Inflammatory macrophage treated with lipopolysaccharide for 4 hours (primary cell): ENCODE data around the gene PIP4K2B.

Experiments
- DNase-seq: peaks from one replicate; pipeline ENCODE4 v3.0.0-alpha.2; 2020

Gene PIP4K2B

GRCh38 chr17:38743556-38744171, 55.7 kb downstream of the PIP4K2B start:
- DNase-seq = no peak

DNA sequence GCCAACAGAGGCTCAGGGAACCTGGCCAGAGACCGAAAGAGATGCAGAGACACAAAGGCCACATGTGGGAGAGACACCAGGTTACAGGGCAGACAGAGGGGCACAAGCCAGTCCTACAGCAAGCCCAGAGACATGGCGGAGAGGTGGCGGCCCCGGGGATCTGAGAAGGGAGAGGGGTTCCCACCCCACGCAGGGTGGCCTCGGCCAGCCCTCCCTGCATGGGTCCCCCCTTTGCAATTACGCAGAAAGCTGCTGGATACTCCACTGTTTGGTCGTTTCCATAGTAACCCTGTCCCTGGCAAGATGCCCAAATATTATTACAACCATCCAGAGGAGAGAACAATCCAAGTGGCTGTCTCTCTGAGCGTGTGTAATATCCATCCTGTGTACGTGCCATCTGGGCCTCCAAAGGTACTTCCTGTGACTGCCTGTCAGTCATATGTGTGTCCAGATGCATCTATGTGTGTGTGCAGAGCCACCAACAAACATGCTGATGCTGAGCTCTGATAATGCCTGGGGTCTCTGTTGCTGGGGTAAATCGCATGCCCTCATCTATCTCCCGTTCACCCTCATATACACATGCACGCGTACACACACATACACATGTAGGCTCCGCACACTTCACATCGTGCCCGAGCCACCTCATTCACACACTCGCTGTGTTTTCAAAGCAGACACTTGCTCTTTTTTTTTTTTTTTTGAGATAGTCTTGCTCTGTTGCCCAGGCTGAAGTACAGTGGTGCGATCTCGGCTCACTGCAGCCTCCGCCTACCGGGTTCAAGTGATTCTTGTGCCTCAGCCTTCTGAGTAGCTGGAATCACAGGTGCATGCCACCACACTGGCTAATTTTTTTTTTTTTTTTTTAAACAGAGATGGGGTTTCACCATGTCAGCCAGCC, 56.7 kb downstream of the PIP4K2B start:
- DNase-seq = no peak

DNA sequence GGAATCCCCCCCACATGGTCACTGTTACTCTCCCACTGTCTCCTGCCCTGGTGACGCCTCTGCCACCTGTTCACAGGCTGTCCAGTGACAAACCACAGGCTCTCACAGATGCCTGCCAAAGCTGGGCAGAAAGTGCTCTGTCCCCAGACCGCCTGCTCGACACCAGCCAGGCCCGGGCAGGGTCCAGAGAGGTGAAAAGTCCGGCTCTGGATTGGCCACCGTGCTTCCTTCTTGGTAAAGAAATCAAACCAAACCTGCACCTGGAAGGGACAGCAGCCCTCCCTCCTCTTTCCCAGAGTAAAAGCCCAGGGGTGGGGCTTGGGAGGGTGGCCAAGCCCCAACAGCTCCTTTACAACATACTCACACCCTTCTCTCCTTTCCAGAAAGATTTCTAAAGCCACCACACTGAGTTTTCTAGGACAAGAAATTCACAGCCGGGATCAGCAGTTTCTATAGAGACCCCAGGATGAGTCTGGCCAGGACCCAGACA, 57.4 kb downstream of the PIP4K2B start:
- no peak for DNase-seq

- no peak for DNase-seq
Observed at GRCh38 chr17:38741461-38741860, 57.9 kb downstream of the PIP4K2B start.

DNA sequence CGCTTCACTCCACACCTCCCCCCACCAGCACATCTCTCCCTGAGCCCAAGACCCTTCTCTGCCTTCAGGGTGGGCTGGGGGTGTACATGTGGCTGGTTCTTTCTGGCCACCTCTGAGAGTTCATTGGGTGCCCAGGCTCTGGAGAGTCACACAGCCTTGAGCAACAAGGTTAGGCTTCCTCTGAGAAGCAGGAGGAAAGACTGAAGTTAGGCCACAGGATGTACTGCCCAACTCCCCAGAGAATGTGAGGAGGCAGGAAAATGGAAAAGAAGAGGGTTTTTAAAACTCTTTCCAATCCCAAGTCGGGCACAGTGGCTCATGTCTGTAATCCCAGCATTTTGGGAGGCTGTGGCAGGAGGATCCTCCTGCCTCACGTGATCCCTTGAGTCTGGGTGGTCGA, 58.5 kb downstream of the PIP4K2B start:
- no peak for DNase-seq

DNA sequence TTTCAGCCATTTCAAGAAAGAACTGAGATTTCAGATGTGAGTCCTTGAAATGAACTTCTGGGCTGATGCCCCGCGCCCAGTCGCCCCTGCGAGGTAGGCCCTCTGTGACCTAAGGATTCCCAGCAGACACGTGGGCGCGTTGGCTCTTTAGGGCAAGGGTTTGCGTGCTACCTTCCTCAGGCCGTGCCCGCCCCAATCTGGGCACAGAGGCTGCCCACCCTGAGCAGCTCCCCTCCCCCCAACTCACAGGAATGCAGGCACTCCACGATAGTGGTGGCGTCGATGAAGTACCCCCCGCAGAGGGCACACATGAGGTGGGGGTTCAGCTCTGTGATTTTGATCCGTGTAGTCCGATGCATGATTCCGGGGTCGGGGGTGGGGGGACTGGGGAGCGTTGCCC, 59.3 kb downstream of the PIP4K2B start:
- DNase-seq = no peak

- DNase-seq = no peak
Observed at GRCh38 chr17:38739305-38739704, 60.1 kb downstream of the PIP4K2B start.

DNA sequence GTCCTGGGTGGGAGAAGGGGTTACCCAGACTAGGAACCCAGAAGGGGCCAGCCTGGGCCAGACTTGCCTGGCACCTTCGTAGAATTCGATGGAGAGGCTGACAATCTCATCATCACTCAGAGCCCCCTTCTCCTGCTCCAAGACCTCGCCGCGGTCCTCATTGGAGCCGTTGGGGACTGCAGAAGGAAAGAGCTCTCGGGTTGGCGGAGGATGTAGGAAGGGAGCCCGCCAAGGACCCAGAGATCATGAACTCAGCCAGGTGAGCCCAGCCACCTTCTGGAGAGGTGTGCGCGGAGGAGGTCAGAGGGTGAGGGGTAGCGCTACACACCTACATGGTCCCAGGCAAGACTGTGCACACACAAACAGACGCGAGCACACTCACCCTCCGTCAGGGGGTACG, 60.7 kb downstream of the PIP4K2B start:
- no peak for DNase-seq

DNA sequence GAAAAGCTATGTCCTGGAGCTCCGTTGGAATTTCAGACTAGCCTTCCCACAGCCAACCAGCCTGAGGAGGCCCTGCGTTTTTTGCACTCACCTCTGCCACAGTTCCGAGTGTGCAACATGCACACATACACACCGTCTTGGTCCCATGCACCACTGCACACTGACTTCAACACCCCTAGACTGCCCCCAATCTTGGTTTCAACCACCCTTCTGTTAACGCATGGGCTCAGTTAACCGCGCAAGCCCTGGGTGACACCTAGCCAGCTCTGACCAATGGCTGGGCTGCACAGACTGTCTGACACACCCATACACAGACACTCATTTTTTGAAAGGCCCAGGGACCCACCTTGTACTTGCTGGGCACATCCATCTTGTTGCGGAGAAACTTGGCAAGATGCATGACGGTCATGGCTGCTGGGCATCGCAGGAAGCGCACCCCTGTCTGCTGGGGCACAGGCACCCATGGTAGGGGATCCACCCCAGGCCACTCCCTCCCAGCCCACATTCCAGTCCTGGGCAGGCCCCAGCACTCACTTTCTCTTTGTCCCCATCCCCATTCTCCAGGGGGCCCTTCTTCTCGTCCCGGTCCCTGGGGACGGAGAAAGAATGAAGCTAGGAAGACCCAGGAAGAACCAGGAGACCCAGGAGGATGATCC, 61.2 kb downstream of the PIP4K2B start:
- DNase-seq = no peak

GRCh38 chr17:38735161-38735997, 64.0 kb downstream of the PIP4K2B start:
- DNase-seq = peak; percentile 45

- DNase-seq = no peak
Observed at GRCh38 chr17:38733982-38734973, 65.1 kb downstream of the PIP4K2B start.

DNA sequence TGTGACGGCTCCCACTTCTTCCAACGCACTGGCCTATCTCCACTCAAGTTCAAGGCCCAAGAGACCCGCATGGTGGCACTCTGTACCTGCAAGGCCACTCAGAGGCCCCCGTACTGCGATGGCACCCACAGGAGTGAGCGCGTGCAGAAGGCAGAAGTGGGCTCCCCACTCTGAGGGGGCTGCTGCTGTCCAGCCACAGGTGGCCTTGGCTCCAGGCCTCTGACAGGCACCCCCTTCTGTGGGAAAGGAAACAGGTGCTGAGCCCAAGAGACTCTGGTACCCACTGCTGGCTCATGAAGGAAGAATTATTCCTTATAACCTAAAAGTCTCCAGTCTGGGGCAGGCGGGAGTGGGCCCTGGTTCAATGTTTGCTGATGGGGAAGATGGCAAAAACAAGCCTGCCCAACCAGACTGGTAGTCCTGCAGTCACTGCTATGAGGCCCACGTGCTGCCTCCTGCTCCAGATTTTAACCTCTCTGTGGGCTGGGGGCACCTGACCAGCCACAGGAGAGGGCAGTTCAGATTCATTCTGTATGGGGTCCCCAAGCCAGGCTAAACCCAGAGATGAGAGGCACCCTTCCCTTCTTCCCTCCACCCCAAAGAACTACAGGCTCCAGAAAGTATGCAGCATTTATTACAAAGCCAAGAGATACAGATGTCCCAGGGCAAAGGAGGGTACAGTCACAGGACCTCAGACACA, 65.9 kb downstream of the PIP4K2B start:
- DNase-seq = no peak

- no peak for DNase-seq
Observed at GRCh38 chr17:38732376-38733281, 66.7 kb downstream of the PIP4K2B start.

- DNase-seq = peak; percentile 25
Observed at GRCh38 chr17:38731526-38732294, 67.6 kb downstream of the PIP4K2B start.

- DNase-seq = no peak
Observed at GRCh38 chr17:38730526-38731379, 68.6 kb downstream of the PIP4K2B start.

DNA sequence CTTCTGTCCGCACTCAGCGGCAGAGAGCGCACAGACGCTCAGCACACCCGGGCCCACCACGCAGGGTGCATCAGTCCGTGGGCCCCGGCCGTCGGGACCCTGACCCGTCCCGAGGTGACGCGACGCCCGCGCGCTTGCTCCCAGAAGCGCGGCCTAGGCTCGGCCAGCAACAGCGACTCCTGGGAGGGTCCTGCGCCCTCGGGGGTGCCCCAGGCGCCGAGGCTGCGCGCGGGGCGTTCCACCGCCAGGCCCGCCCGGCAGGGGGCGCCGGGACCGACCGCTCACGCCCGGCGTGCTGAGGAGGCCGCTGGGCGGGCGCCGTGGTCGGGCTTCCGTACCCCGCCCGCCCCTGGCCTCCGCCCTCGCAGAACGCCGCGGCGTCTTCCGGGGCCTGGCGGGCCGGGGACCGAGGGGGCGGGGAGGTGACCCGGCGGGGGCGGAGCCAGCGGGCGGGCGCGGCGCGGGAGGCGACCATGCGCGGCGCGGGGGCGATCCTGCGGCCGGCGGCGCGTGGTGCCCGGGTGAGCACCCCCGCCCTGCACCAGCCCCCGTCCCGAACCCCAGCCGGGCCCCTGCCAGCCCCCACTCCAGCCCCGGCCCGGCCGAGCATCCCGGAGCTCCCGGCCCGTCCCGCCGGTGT, 69.3 kb downstream of the PIP4K2B start, which contains the start of gene CISD3:
Gene CISD3, plus strand, starts transcription at position 456 of the 640 bp plus-strand sequence. Its CDS starts 18 bp downstream, at position 474.
- peak; percentile 87 for DNase-seq

GRCh38 chr17:38729368-38729885, 69.9 kb downstream of the PIP4K2B start:
- no peak for DNase-seq
